ENCODE measurements around the gene SYP. TPM values are rescaled to one million over a fixed set of nuclear protein-coding genes. Genes with fewer than 3 reads are reported as not detected.

Gene SYP
- total RNA-seq, 4 donors from 2014 or later: 2.0 to 4.4 (median 3.0) TPM; not detected in 1

- DNase-seq: no peak
- Histone ChIP-seq H3K27ac (no peak overlapping the region), H3K4me1 (no peaks in the 10 kb centered on the region), H3K27me3 (no peaks in the 10 kb centered on the region), H3K4me3 (no peak overlapping the region), H3K9me3 (no peaks in the 10 kb centered on the region), H3K36me3 (no peaks in the 10 kb centered on the region)
- no peak for TF ChIP-seq POLR2A (IDR thresholded peaks at IDR 0.05)
- TF ChIP-seq CTCF (IDR thresholded peaks at IDR 0.05): no peak
- intact Hi-C loops (cut with DNase I; ENCODE audit: low total_unique reads): no loop called here
Measured at GRCh38 chrX:49206543-49206942, 6.5 kb upstream of the SYP start.

- intact Hi-C loops (cut with DNase I; ENCODE audit: low total_unique reads): no loop called here
- Histone ChIP-seq H3K9me3 (no peaks in the 10 kb centered on the region), H3K27ac (no peak overlapping the region), H3K36me3 (no peaks in the 10 kb centered on the region), H3K27me3 (no peaks in the 10 kb centered on the region), H3K4me3 (no peak overlapping the region), H3K4me1 (no peaks in the 10 kb centered on the region)
- TF ChIP-seq CTCF (IDR thresholded peaks at IDR 0.05) (no peak), POLR2A (IDR thresholded peaks at IDR 0.05) (no peak)
- no peak for DNase-seq
Measured at GRCh38 chrX:49205443-49205842, 5.5 kb upstream of the SYP start.

DNA sequence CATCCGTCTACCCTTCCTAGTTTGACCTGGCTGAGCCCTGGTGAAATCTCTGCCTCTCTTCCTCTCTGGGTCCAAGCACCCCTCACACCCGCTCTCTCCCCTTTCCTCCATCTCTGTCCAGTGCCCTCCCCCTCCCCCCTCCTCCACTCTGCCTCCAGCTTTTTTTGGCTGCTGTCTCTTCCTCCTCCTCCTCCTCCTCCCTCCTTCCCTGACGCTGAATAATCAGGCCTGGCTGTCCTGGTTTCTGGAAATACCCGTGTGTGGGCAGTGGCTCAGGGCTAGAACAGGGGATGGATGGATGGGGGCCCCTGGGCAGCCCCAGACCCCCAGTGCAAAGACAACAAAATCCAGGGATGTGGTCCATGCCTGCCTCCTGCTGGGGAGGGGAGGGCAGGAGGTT, 4.7 kb upstream of the SYP start:
- no peaks in the 10 kb centered on the region for H3K4me1 ChIP-seq
- H3K27me3 ChIP-seq: no peaks in the 10 kb centered on the region
- H3K4me3 ChIP-seq: no peak overlapping the region
- intact Hi-C loops (cut with DNase I; ENCODE audit: low total_unique reads): no loop called here
- DNase-seq: no peak
- TF ChIP-seq POLR2A (IDR thresholded peaks at IDR 0.05) (no peak), CTCF (IDR thresholded peaks at IDR 0.05) (no peak)
- H3K9me3 ChIP-seq: no peaks in the 10 kb centered on the region
- no peak overlapping the region for H3K27ac ChIP-seq
- H3K36me3 ChIP-seq: no peaks in the 10 kb centered on the region

DNA sequence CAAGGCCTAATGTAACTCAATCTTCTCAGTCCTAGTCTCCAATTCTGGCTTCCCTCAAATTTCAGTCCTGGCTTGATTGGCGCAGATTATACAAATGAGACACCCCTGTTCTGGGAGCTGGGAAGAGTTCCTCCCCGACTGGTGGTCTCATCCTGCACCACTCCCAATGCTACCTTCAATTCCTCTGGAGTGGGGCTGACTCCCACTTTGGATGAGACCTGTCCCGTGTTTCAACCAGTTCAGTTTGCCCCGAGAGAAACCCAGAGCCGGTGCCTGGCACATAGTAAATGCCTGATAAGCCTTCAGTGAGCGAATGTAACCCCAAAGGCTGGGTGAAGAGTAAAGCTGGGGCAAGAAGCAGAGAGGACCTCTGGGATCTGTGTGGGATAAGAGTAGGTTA, 4.0 kb upstream of the SYP start:
- no peaks in the 10 kb centered on the region for H3K36me3 ChIP-seq
- no peaks in the 10 kb centered on the region for H3K9me3 ChIP-seq
- H3K27ac ChIP-seq: no peak overlapping the region
- no peak for TF ChIP-seq CTCF (IDR thresholded peaks at IDR 0.05)
- TF ChIP-seq POLR2A (IDR thresholded peaks at IDR 0.05): no peak
- DNase-seq: no peak
- H3K4me1 ChIP-seq: no peaks in the 10 kb centered on the region
- no peak overlapping the region for H3K4me3 ChIP-seq
- no peaks in the 10 kb centered on the region for H3K27me3 ChIP-seq
- intact Hi-C loops (cut with DNase I; ENCODE audit: low total_unique reads): no loop called here

GRCh38 chrX:49203536-49203935, 3.5 kb upstream of the SYP start:
- H3K27me3 ChIP-seq: no peaks in the 10 kb centered on the region
- intact Hi-C loops (cut with DNase I; ENCODE audit: low total_unique reads): no loop called here
- H3K36me3 ChIP-seq: no peaks in the 10 kb centered on the region
- H3K9me3 ChIP-seq: no peaks in the 10 kb centered on the region
- TF ChIP-seq CTCF (IDR thresholded peaks at IDR 0.05) (no peak), POLR2A (IDR thresholded peaks at IDR 0.05) (no peak)
- DNase-seq: no peak
- H3K4me3 ChIP-seq: no peak overlapping the region
- no peaks in the 10 kb centered on the region for H3K4me1 ChIP-seq
- H3K27ac ChIP-seq: no peak overlapping the region
